Heart left ventricle (tissue), 16 donors: ENCODE data around the gene TMEM213. TPM values are rescaled to one million over a fixed set of nuclear protein-coding genes. Genes with fewer than 3 reads are reported as not detected.

Source experiments
- ATAC-seq, 4 donors: fragments of 200-7000 bp; cut with Tn5 transposase; one replicate each; pipeline ENCODE4 v1.9.1; 2020 to 2022; ENCODE audit warnings: moderate library complexity in 4 of 4, mild to moderate bottlenecking in 3 of 4, moderate number of reproducible peaks in 1 of 4
- DNase-seq, 5 donors: peaks; one replicate each; pipeline ENCODE4 v3.0.0-alpha.2; 2020
- H3K27ac ChIP-seq, 12 donors: fragments of 200-600 bp; sonication (generic) in 4 of 12; one replicate each; pipeline versions ENCODE4 v1.5.0 to v1.8.0; 2016 to 2022; ENCODE audit warnings: mild to moderate bottlenecking in 2 of 12
- H3K27me3 ChIP-seq, 9 donors: fragments of 200-600 bp; sonication (generic) in 2 of 9; one replicate each; pipeline versions ENCODE4 v1.5.1 to v1.8.0; 2016 to 2022; ENCODE audit warnings: mild to moderate bottlenecking in 3 of 9
- H3K36me3 ChIP-seq, 9 donors: fragments of 200-600 bp; sonication (generic) in 2 of 9; one replicate each; pipeline versions ENCODE4 v1.5.0 to v1.8.0; 2018 to 2022; ENCODE audit warnings: mild to moderate bottlenecking in 2 of 9
- H3K4me1 ChIP-seq, 12 donors: fragments of 200-600 bp; sonication (generic) in 4 of 12; one replicate each; pipeline versions ENCODE4 v1.5.0 to v1.8.0; 2016 to 2022; ENCODE audit warnings: mild to moderate bottlenecking in 3 of 12
- H3K4me3 ChIP-seq, 12 donors: fragments of 200-600 bp; sonication (generic) in 4 of 12; one replicate each; pipeline versions ENCODE4 v1.5.0 to v1.8.0; 2017 to 2022; ENCODE audit warnings: mild to moderate bottlenecking in 9 of 12, moderate library complexity in 4 of 12
- H3K9me3 ChIP-seq, 12 donors: fragments of 200-600 bp; sonication (generic) in 4 of 12; one replicate each; pipeline versions ENCODE4 v1.5.0 to v1.8.0; 2016 to 2022; ENCODE audit warnings: mild to moderate bottlenecking in 1 of 12
- POLR2A ChIP-seq, 2 donors: fragments of 450-650 bp; IDR thresholded peaks; one replicate each; pipeline ENCODE4 v1.6.1; 2017; ENCODE audit warnings: antibody characterized with exemption in 2 of 2, mild to moderate bottlenecking in 2 of 2, moderate library complexity in 2 of 2
- WGBS, 4 donors: extraction: QIAGEN DNeasy Blood & Tissue Kit in 2 of 4; methylation state at CpG; one replicate each; pipeline versions ENCODE4 v1.1.5 to v1.1.7; 2013 to 2018; 5-methylcytosine and 5-hydroxymethylcytosine counted together
- intact Hi-C, 10 donors: fragments of 100-400 bp; cut with DNase I; formaldehyde crosslinking; loops; one replicate each; pipeline versions ENCODE4 v1.11.1 to v1.14.2; 2022
- polyA plus RNA-seq, 2 donors: library from polyadenylated mRNA; stranded (reverse); fragments of 200-250 nt; gene quantifications; one replicate each; pipeline ENCODE4 v1.2.3, GENCODE V29; 2013
- total RNA-seq, 9 donors: library from RNA; depleted of rRNA in 2 of 9; stranded (reverse); fragments of >200 nt in 2 of 9; fragmentation: NEBNext Ultra II Directional in 3 of 9; extraction: Animal tissue kit (Norgen Biotek cat#: 25700) in 3 of 9; gene quantifications; one replicate each; pipeline versions ENCODE4 v1.1.0 to v1.2.4, GENCODE V29; 2016 to 2023
- TF ChIP-seq, protein P1 (sequence below), 12 donors: fragments of 200-600 bp; sonication (generic) in 4 of 12; IDR thresholded peaks; one replicate each; pipeline versions ENCODE4 v1.5.0 to v1.8.0; 2018 to 2022; ENCODE audit warnings: antibody characterized with exemption in 12 of 12, mild to moderate bottlenecking in 5 of 12
- donor health status: ischemic (EF 13 %, LVEDD 7.1; RV severe dilation, severe dysfunction).
- donor health status: healthy with polysubstance abuse.
- donor health status: DM: no; HTN: yes; CAD: no.
- donor health status: DM: no; HTN: no; CAD: no.
- donor health status: ischemic (EF 25% LVEDD 6.9; RV normal size, moderate dysfunction).
- donor health status: ischemic (EF 25% LVEDD 5.7; RV mildly dilated, moderate dysfunction).
- donor health status: healthy.
- donor health status: DM: yes; HTN: yes; CAD: no.
- donor health status: ischemic (EF 35%, LVEDD 5.7; RV mildly dilated, moderate dysfunction).
- donor health status: nonischemic (EF 11% LVEDD 7.7; RV severe dilation, severe dysfunction).
- donor health status: DM: yes; HTN: yes; CAD: no.
- donor health status: PGD.
- donor health status: ischemic (EF 29% LVEDD 5.4; RV normal size, mild dysfunction).
- donor health status: nonischemic (EF 23%, LVEDD 6.1; RV moderate dilation, normal function).

Gene TMEM213
- total and polyA plus RNA-seq, 11 donors, result not detected

DNA sequence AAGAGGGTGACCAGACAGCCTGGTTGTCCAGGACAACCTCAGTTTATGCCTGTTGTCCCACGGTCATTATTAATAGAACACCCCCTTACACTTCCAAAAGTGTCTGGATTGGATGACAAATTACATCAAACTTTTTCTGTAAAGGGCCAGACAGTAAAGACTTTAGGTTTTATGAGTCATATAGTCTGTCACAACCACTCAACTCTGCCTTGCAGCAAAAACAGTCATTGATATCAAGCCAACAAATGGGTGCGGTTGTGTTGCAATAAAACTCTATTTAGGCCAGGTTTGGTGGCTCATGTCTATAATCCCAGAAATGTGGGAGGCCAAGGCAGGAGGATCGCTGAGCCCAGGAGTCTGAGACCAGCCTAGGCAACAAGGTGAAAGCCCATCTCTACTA is 66.9 kb downstream of the TMEM213 start:
- Histone ChIP-seq H3K36me3 (peaks cover 0 to 7% (median 0%) of the 10 kb centered on the region in 9 donors), H3K4me3 (no peak overlapping the region), H3K9me3 (no peaks in the 10 kb centered on the region), H3K4me1 (no peaks in the 10 kb centered on the region), H3K27me3 (no peaks in the 10 kb centered on the region), H3K27ac (no peak overlapping the region)
- ATAC-seq, result no peak
- WGBS, 4 donors, result 89 to 94% (median 91%) methylated on average over 3 of the region's 3 CpGs
- intact Hi-C loops, result no loop called here
- TF ChIP-seq POLR2A (IDR thresholded peaks at IDR 0.05), result no peak
- TF ChIP-seq, protein P1, sequence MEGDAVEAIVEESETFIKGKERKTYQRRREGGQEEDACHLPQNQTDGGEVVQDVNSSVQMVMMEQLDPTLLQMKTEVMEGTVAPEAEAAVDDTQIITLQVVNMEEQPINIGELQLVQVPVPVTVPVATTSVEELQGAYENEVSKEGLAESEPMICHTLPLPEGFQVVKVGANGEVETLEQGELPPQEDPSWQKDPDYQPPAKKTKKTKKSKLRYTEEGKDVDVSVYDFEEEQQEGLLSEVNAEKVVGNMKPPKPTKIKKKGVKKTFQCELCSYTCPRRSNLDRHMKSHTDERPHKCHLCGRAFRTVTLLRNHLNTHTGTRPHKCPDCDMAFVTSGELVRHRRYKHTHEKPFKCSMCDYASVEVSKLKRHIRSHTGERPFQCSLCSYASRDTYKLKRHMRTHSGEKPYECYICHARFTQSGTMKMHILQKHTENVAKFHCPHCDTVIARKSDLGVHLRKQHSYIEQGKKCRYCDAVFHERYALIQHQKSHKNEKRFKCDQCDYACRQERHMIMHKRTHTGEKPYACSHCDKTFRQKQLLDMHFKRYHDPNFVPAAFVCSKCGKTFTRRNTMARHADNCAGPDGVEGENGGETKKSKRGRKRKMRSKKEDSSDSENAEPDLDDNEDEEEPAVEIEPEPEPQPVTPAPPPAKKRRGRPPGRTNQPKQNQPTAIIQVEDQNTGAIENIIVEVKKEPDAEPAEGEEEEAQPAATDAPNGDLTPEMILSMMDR (IDR thresholded peaks at IDR 0.05), result no peak
- DNase-seq, result no peak

DNA sequence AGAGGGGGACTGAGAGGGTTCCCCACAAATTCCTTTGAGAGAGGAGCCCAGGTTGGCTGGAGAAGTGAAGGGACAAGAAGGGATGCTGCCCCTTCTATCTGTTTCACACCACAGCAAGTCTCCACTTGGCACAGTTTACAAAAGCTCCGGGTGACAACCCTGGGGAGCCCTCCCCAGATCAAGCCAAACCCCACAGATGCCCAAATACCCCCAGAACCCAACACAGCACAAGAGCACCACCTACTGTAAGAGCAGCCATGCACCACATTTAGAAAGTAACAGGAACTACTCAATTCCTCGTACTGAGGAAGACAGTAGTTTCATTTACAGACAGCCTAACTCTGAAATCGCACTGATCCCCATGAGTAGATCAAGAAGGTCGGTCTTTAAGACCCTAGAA is 68.0 kb downstream of the TMEM213 start:
- Histone ChIP-seq H3K4me3 (no peak overlapping the region), H3K4me1 (no peaks in the 10 kb centered on the region), H3K9me3 (no peaks in the 10 kb centered on the region), H3K36me3 (peaks cover 0 to 14% (median 0%) of the 10 kb centered on the region in 9 donors), H3K27ac (no peak overlapping the region), H3K27me3 (no peaks in the 10 kb centered on the region)
- WGBS, 4 donors, result 77 to 84% (median 78%) methylated on average over 4 of the region's 4 CpGs
- ATAC-seq (no peak), DNase-seq (no peak)
- intact Hi-C loops, result no loop called here
- no peak for TF ChIP-seq POLR2A (IDR thresholded peaks at IDR 0.05)
- TF ChIP-seq, protein P1 (IDR thresholded peaks at IDR 0.05), result no peak

DNA sequence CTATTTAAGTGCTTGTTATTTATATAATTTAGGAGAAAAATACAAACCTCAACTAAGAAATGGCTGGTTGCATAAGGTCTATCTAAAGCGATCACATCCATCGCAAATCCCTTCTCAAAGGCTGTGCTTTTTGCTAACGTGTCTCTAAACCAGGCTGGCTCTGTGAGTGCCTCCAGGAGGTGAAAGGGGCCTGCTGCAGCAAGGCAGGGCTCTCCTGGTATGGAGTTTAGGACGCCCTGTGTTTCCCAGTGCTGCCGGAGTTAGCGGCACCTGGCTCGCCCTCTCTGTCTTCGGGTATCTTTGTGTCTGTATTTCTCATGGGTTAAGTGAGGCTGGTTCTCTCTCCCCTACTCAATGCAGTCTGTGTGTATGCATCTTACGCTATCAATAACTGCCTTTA is 68.6 kb downstream of the TMEM213 start:
- DNase-seq (no peak), ATAC-seq (no peak)
- no peaks in the 10 kb centered on the region for H3K4me1 ChIP-seq
- H3K27ac ChIP-seq, result no peak overlapping the region
- no peak overlapping the region for H3K4me3 ChIP-seq
- WGBS, 4 donors, result 91 to 98% (median 96%) methylated on average over 9 of the region's 9 CpGs
- H3K36me3 ChIP-seq, result peaks cover 0 to 15% (median 0%) of the 10 kb centered on the region in 9 donors
- H3K27me3 ChIP-seq, result no peaks in the 10 kb centered on the region
- intact Hi-C loops, result no loop called here
- TF ChIP-seq, protein P1 (IDR thresholded peaks at IDR 0.05), result no peak
- no peak for TF ChIP-seq POLR2A (IDR thresholded peaks at IDR 0.05)
- H3K9me3 ChIP-seq, result peaks cover 0 to under 1% (median 0%) of the 10 kb centered on the region in 12 donors

DNA sequence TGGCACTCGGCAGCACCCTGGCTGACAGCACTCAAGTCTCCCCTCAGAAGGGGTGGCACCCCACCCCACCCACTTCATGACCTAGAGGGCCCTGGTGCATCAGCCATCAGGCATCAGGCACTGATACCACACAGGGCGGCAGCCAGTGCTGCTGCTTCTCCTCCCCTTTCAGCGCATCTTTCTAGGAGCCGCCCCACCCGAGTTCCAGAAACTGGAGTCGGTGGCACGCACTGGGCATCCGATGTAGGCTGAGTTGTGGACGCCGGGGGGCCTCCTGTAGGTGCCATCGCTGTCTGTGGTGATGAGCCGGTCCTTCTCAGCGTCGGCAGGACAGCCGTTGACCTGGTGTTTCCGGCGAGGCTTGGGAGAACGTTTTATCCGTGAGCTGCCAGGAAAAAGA is 70.0 kb downstream of the TMEM213 start:
- Histone ChIP-seq H3K36me3 (peaks cover 0 to 15% (median 0%) of the 10 kb centered on the region in 9 donors), H3K4me3 (no peak overlapping the region), H3K27me3 (no peaks in the 10 kb centered on the region), H3K4me1 (no peaks in the 10 kb centered on the region), H3K27ac (no peak overlapping the region), H3K9me3 (peaks cover 0 to 5% (median 0%) of the 10 kb centered on the region in 12 donors)
- WGBS, 4 donors, result 96 to 97% (median 96%) methylated on average over 19 of the region's 19 CpGs
- intact Hi-C loops, result no loop called here
- DNase-seq (no peak), ATAC-seq (no peak)
- no peak for TF ChIP-seq POLR2A (IDR thresholded peaks at IDR 0.05)
- TF ChIP-seq, protein P1 (IDR thresholded peaks at IDR 0.05), result no peak
